Osteoblast (primary cell): ENCODE measurements around the gene ALDH3B1. TPM values are rescaled to one million over a fixed set of nuclear protein-coding genes. Genes with fewer than 3 reads are reported as not detected.

Experiments
- DNase-seq: peaks from one replicate; pipeline ENCODE4 v3.0.0; 2011; ENCODE audit warnings: low spot score, mixed read lengths; ENCODE audit not compliant: insufficient read length; ENCODE audit errors: missing footprints
- H2AFZ ChIP-seq: 2 replicates; pipeline ENCODE4 v1.6.0; 2011; ENCODE audit warnings: mild to moderate bottlenecking, low read length
- H3K27ac ChIP-seq: 2 replicates; pipeline ENCODE4 v1.5.1; 2011; ENCODE audit warnings: mild to moderate bottlenecking, low read depth, low read length, moderate library complexity
- H3K27me3 ChIP-seq: 2 replicates; pipeline ENCODE4 v1.6.0; 2012; ENCODE audit warnings: mild to moderate bottlenecking, control low read depth, inconsistent platforms, low read length, moderate library complexity; ENCODE audit not compliant: insufficient read depth
- H3K36me3 ChIP-seq: 2 replicates; pipeline ENCODE4 v1.5.1; 2011; ENCODE audit warnings: mild to moderate bottlenecking, low read length, control low read depth, moderate library complexity; ENCODE audit not compliant: insufficient read depth
- H3K4me1 ChIP-seq: 2 replicates; pipeline ENCODE4 v1.5.1; 2011; ENCODE audit warnings: mild to moderate bottlenecking, low read length, control low read depth, moderate library complexity; ENCODE audit not compliant: insufficient read depth
- H3K4me2 ChIP-seq: 2 replicates; pipeline ENCODE4 v1.6.0; 2011; ENCODE audit warnings: mild to moderate bottlenecking, low read length; ENCODE audit not compliant: insufficient read depth
- H3K4me3 ChIP-seq: fragments of 200-600 bp; sonication (generic); 3 replicates; pipeline ENCODE4 v1.5.1; 2012; ENCODE audit warnings: mild to moderate bottlenecking, low read length, inconsistent platforms; ENCODE audit not compliant: insufficient read depth
- H3K79me2 ChIP-seq: 2 replicates; pipeline ENCODE4 v1.6.0; 2012; ENCODE audit warnings: mild to moderate bottlenecking, low read length, control low read depth, inconsistent platforms; ENCODE audit not compliant: insufficient read depth
- H3K9me3 ChIP-seq: 2 replicates; pipeline ENCODE4 v1.5.1; 2011; ENCODE audit warnings: low read depth, low read length, control low read depth
- H4K20me1 ChIP-seq: 2 replicates; pipeline ENCODE4 v1.6.0; 2012; ENCODE audit warnings: mild to moderate bottlenecking, low read length, control low read depth; ENCODE audit not compliant: insufficient read depth
- total RNA-seq: library from RNA; depleted of rRNA; stranded (reverse); fragments of >200 nt; gene quantifications from 2 replicates; pipeline ENCODE4 v1.2.3, GENCODE V29; 2012
- TF ChIP-seq, protein P1 (sequence below): IDR thresholded peaks from 2 replicates; pipeline ENCODE4 v1.5.1; 2011; ENCODE audit warnings: mild to moderate bottlenecking, low read depth, low read length, moderate library complexity; ENCODE audit errors: extremely low read depth

The ALDH3B1 gene
- total RNA-seq, 1 donor: 63.0 TPM

- Histone ChIP-seq H4K20me1 (no peaks in the 10 kb centered on the region), H3K27ac (peak overlapping the region; percentile 82), H3K79me2 (peaks cover 32% of the 10 kb centered on the region), H3K4me3 (no peak overlapping the region), H3K9me3 (no peaks in the 10 kb centered on the region), H3K27me3 (no peaks in the 10 kb centered on the region), H3K36me3 (no peaks in the 10 kb centered on the region), H2AFZ (no peak overlapping the region), H3K4me2 (peak overlapping the region; percentile 52), H3K4me1 (peaks cover 60% of the 10 kb centered on the region)
- TF ChIP-seq, protein P1, sequence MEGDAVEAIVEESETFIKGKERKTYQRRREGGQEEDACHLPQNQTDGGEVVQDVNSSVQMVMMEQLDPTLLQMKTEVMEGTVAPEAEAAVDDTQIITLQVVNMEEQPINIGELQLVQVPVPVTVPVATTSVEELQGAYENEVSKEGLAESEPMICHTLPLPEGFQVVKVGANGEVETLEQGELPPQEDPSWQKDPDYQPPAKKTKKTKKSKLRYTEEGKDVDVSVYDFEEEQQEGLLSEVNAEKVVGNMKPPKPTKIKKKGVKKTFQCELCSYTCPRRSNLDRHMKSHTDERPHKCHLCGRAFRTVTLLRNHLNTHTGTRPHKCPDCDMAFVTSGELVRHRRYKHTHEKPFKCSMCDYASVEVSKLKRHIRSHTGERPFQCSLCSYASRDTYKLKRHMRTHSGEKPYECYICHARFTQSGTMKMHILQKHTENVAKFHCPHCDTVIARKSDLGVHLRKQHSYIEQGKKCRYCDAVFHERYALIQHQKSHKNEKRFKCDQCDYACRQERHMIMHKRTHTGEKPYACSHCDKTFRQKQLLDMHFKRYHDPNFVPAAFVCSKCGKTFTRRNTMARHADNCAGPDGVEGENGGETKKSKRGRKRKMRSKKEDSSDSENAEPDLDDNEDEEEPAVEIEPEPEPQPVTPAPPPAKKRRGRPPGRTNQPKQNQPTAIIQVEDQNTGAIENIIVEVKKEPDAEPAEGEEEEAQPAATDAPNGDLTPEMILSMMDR: no peak
- no peak for DNase-seq
Observed at GRCh38 chr11:68013611-68014156, 3.6 kb downstream of the ALDH3B1 start.

- peak overlapping the region; percentile 18 for H3K4me3 ChIP-seq
- H4K20me1 ChIP-seq: no peaks in the 10 kb centered on the region
- peaks cover 5% of the 10 kb centered on the region for H3K36me3 ChIP-seq
- H3K79me2 ChIP-seq: peaks cover 32% of the 10 kb centered on the region
- peak; percentile 96 for DNase-seq
- H3K4me2 ChIP-seq: peak overlapping the region; percentile 18
- H2AFZ ChIP-seq: peak overlapping the region; percentile 17
- H3K27ac ChIP-seq: peak overlapping the region; percentile 82
- TF ChIP-seq, protein P1: no peak
- H3K4me1 ChIP-seq: peaks cover 58% of the 10 kb centered on the region
- H3K27me3 ChIP-seq: no peaks in the 10 kb centered on the region
- no peaks in the 10 kb centered on the region for H3K9me3 ChIP-seq
Observed at GRCh38 chr11:68014157-68014946, 4.2 kb downstream of the ALDH3B1 start.

- peaks cover 32% of the 10 kb centered on the region for H3K79me2 ChIP-seq
- no peaks in the 10 kb centered on the region for H3K9me3 ChIP-seq
- no peak overlapping the region for H3K4me3 ChIP-seq
- peaks cover 5% of the 10 kb centered on the region for H3K36me3 ChIP-seq
- peak overlapping the region; percentile 82 for H3K27ac ChIP-seq
- H3K4me1 ChIP-seq: peaks cover 52% of the 10 kb centered on the region
- H4K20me1 ChIP-seq: no peaks in the 10 kb centered on the region
- H3K27me3 ChIP-seq: no peaks in the 10 kb centered on the region
- H3K4me2 ChIP-seq: peak overlapping the region; percentile 18
- no peak overlapping the region for H2AFZ ChIP-seq
- no peak for DNase-seq
- TF ChIP-seq, protein P1: no peak
Observed at GRCh38 chr11:68014947-68015447, 4.9 kb downstream of the ALDH3B1 start.

DNA sequence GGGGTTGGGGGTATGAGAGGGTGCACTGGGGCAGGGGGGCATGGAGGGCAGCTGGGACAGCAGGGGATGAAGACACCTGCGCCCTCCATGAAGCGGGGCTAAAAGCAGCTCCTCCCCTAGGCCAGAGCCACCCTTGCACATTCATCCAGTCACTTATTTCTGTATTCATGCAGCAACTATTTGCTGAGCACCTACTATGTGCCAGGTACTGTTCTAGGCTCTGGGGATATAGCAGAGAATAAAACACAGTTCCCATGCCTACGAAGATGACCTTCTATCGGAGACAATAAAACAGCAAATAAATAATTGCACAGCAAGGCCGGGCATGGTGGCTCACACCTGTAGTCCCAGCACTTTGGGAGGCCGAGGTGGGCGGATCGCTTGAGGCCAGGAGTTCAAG lies 5.3 kb downstream of the ALDH3B1 start:
- peaks cover 5% of the 10 kb centered on the region for H3K36me3 ChIP-seq
- H3K79me2 ChIP-seq: peaks cover 32% of the 10 kb centered on the region
- H3K4me3 ChIP-seq: no peak overlapping the region
- TF ChIP-seq, protein P1: no peak
- H3K27me3 ChIP-seq: no peaks in the 10 kb centered on the region
- H3K9me3 ChIP-seq: no peaks in the 10 kb centered on the region
- H2AFZ ChIP-seq: no peak overlapping the region
- no peak for DNase-seq
- H3K4me1 ChIP-seq: peaks cover 49% of the 10 kb centered on the region
- no peaks in the 10 kb centered on the region for H4K20me1 ChIP-seq
- H3K27ac ChIP-seq: no peak overlapping the region
- H3K4me2 ChIP-seq: no peak overlapping the region
